ENCODE data around the gene GRID1. TPM values are rescaled to one million over a fixed set of nuclear protein-coding genes. Genes with fewer than 3 reads are reported as not detected.

The GRID1 gene
- total and polyA plus RNA-seq, 2 experiments from 2014 or later, result not detected

GRCh38 chr10:85600744-85601081 is 765.9 kb downstream of the GRID1 start:
- Histone ChIP-seq H3K27me3 (replicated peaks; ENCODE audit: insufficient read depth) (no peaks in the 10 kb centered on the region), H3K9me2 (ENCODE audit: insufficient read depth) (no peaks in the 10 kb centered on the region), H3K27ac (no peak overlapping the region), H3K4me3 (no peak overlapping the region), H3F3A (ENCODE audit: insufficient read depth) (no peaks in the 10 kb centered on the region), H4K20me1 (ENCODE audit: insufficient read depth) (no peaks in the 10 kb centered on the region), H3K4me1 (ENCODE audit: insufficient read depth) (no peaks in the 10 kb centered on the region), H3K9me3 (ENCODE audit: low read depth) (no peaks in the 10 kb centered on the region), H3K9ac (no peak overlapping the region), H3K4me2 (ENCODE audit: unreplicated experiment) (no peak overlapping the region), H3K79me2 (ENCODE audit: insufficient read depth) (no peaks in the 10 kb centered on the region), H3K36me3 (ENCODE audit: low read depth) (no peaks in the 10 kb centered on the region), H2AFZ (no peak overlapping the region)
- in situ Hi-C loops (cut with MboI), result no loop called here
- 34 to 38% methylated on average over 2 of the region's 2 CpGs for WGBS, 2 experiments (ENCODE audit: low coverage in 1 of 2, low lambda C conversion rate in 2 of 2, missing lambda C conversion rate in 2 of 2)
- DNase-seq, result no peak
- TF ChIP-seq EZH2phosphoT487 (IDR thresholded peaks at IDR 0.05; ENCODE audit: insufficient read depth, low read depth) (no peak), EZH2 (IDR thresholded peaks at IDR 0.05; ENCODE audit: insufficient read depth, poor library complexity, severe bottlenecking) (no peak)

GRCh38 chr10:85600026-85600743 is 766.4 kb downstream of the GRID1 start:
- Histone ChIP-seq H3K4me1 (ENCODE audit: insufficient read depth) (no peaks in the 10 kb centered on the region), H3K9me3 (ENCODE audit: low read depth) (no peaks in the 10 kb centered on the region), H3K9ac (no peak overlapping the region), H2AFZ (no peak overlapping the region), H4K20me1 (ENCODE audit: insufficient read depth) (no peaks in the 10 kb centered on the region), H3F3A (ENCODE audit: insufficient read depth) (no peaks in the 10 kb centered on the region), H3K9me2 (ENCODE audit: insufficient read depth) (no peaks in the 10 kb centered on the region), H3K27me3 (replicated peaks; ENCODE audit: insufficient read depth) (no peaks in the 10 kb centered on the region), H3K27ac (no peak overlapping the region), H3K36me3 (ENCODE audit: low read depth) (no peaks in the 10 kb centered on the region), H3K79me2 (ENCODE audit: insufficient read depth) (no peaks in the 10 kb centered on the region), H3K4me3 (no peak overlapping the region), H3K4me2 (ENCODE audit: unreplicated experiment) (no peak overlapping the region)
- DNase-seq, result no peak
- 6 to 7% methylated on average over 5 of the region's 5 CpGs for WGBS, 2 experiments (ENCODE audit: low coverage in 1 of 2, low lambda C conversion rate in 2 of 2, missing lambda C conversion rate in 2 of 2)
- TF ChIP-seq EZH2phosphoT487 (IDR thresholded peaks at IDR 0.05; ENCODE audit: insufficient read depth, low read depth) (no peak), EZH2 (IDR thresholded peaks at IDR 0.05; ENCODE audit: insufficient read depth, poor library complexity, severe bottlenecking) (no peak)
- in situ Hi-C loops (cut with MboI), result no loop called here

DNA sequence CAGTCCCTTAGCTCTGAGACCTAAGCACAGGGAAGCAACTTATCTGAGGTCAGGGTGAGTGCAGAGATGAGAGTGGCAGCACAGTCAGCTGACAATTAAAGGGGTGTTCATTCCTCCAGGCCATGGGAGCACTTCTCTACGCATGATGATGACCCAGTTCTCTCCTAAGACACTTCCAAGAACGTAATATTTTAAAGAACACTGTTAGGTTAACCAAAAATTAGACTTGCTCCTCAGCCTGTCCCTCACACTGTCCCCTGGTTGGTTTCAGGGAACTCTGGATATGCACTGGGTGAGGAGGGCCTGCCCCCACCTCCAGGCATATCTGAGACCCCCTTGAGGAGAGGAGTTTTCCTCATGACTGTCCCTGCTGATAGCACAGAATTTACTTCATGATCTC is 767.5 kb downstream of the GRID1 start:
- WGBS, 2 experiments (ENCODE audit: low coverage in 1 of 2, low lambda C conversion rate in 2 of 2, missing lambda C conversion rate in 2 of 2), result 5 to 7% methylated on average over 2 of the region's 2 CpGs

DNA sequence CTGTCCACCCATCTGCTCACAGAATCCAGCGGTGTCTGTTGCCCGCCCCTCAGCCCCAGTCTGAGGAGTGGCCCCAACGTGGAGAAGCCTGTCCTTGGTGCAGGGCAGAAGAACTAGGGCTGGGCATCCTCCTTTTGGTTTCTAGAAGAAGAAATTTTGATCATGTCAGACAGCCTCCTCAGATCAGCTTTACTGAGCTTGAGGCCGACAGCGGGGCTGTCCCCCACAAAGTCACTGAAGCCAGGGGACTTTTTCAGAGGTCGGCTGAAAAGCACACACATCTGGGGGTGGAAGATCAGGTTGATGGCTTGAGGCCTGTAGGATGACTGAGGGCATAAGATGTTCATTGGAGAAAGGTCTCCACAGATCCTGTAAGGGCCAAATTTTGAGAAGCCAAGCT is 767.9 kb downstream of the GRID1 start:
- TF ChIP-seq EZH2phosphoT487 (IDR thresholded peaks at IDR 0.05; ENCODE audit: insufficient read depth, low read depth) (no peak), EZH2 (IDR thresholded peaks at IDR 0.05; ENCODE audit: insufficient read depth, poor library complexity, severe bottlenecking) (no peak)
- H3K9me2 ChIP-seq (ENCODE audit: insufficient read depth), result no peaks in the 10 kb centered on the region
- H3K27me3 ChIP-seq (replicated peaks; ENCODE audit: insufficient read depth), result no peaks in the 10 kb centered on the region
- no peaks in the 10 kb centered on the region for H3K4me1 ChIP-seq (ENCODE audit: insufficient read depth)
- in situ Hi-C loops (cut with MboI), result no loop called here
- H3K36me3 ChIP-seq (ENCODE audit: low read depth), result no peaks in the 10 kb centered on the region
- H3F3A ChIP-seq (ENCODE audit: insufficient read depth), result no peaks in the 10 kb centered on the region
- H3K4me3 ChIP-seq, result no peak overlapping the region
- no peaks in the 10 kb centered on the region for H3K79me2 ChIP-seq (ENCODE audit: insufficient read depth)
- WGBS, 2 experiments (ENCODE audit: low coverage in 1 of 2, low lambda C conversion rate in 2 of 2, missing lambda C conversion rate in 2 of 2), result 51 to 52% methylated on average over 6 of the region's 6 CpGs
- no peaks in the 10 kb centered on the region for H4K20me1 ChIP-seq (ENCODE audit: insufficient read depth)
- no peaks in the 10 kb centered on the region for H3K9me3 ChIP-seq (ENCODE audit: low read depth)
- no peak overlapping the region for H2AFZ ChIP-seq
- H3K4me2 ChIP-seq (ENCODE audit: unreplicated experiment), result no peak overlapping the region
- H3K27ac ChIP-seq, result no peak overlapping the region
- DNase-seq, result no peak
- no peak overlapping the region for H3K9ac ChIP-seq

More for the DNA sequence above, 767.5 kb downstream of the GRID1 start:
- TF ChIP-seq EZH2 (IDR thresholded peaks at IDR 0.05; ENCODE audit: insufficient read depth, poor library complexity, severe bottlenecking), result no peak
- TF ChIP-seq EZH2phosphoT487 (IDR thresholded peaks at IDR 0.05; ENCODE audit: insufficient read depth, low read depth), result no peak
- Histone ChIP-seq H3K9me2 (ENCODE audit: insufficient read depth) (no peaks in the 10 kb centered on the region), H3K79me2 (ENCODE audit: insufficient read depth) (no peaks in the 10 kb centered on the region), H2AFZ (no peak overlapping the region), H3K4me2 (ENCODE audit: unreplicated experiment) (no peak overlapping the region), H3K9ac (no peak overlapping the region), H3F3A (ENCODE audit: insufficient read depth) (no peaks in the 10 kb centered on the region), H3K4me1 (ENCODE audit: insufficient read depth) (no peaks in the 10 kb centered on the region), H3K36me3 (ENCODE audit: low read depth) (no peaks in the 10 kb centered on the region), H3K27ac (no peak overlapping the region), H3K9me3 (ENCODE audit: low read depth) (no peaks in the 10 kb centered on the region), H3K4me3 (no peak overlapping the region), H4K20me1 (ENCODE audit: insufficient read depth) (no peaks in the 10 kb centered on the region), H3K27me3 (replicated peaks; ENCODE audit: insufficient read depth) (no peaks in the 10 kb centered on the region)
- in situ Hi-C loops (cut with MboI), result no loop called here
- DNase-seq, result no peak
